GM21717 (cell line): ENCODE measurements around the gene KDM4D.
"Not testable (repeated sequence)": the region's sequence is repeated elsewhere in the genome, so short reads cannot be mapped to it uniquely, and the experiment has no call there.

ENCODE experiments used
- ATAC-seq: cut with Tn5 transposase; IDR thresholded peaks from one replicate; pipeline ENCODE4 v1.9.1; 2021; ENCODE audit warnings: mild to moderate bottlenecking, moderate library complexity; ENCODE audit not compliant: unreplicated experiment

The KDM4D gene

GRCh38 chr11:94956963-94957362 lies 16.5 kb upstream of the KDM4D start:
- no peak for ATAC-seq

- no peak for ATAC-seq
These were observed 15.3 kb upstream of the KDM4D start for GRCh38 chr11:94958121-94958696.

- ATAC-seq, result no peak
These were observed 14.3 kb upstream of the KDM4D start for GRCh38 chr11:94959179-94959578.

- no peak for ATAC-seq
These were observed 13.0 kb upstream of the KDM4D start for GRCh38 chr11:94960488-94960887.

GRCh38 chr11:94961255-94961654 lies 12.3 kb upstream of the KDM4D start:
- no peak for ATAC-seq

- no peak for ATAC-seq
These were observed 8.6 kb upstream of the KDM4D start for GRCh38 chr11:94964934-94965333.

- ATAC-seq, result no peak
These were observed 5.1 kb upstream of the KDM4D start for GRCh38 chr11:94968334-94968958.

- ATAC-seq, result no peak
These were observed 810 bp upstream of the KDM4D start for GRCh38 chr11:94972700-94973098.

- ATAC-seq, result no peak
These were observed 669 bp downstream of the KDM4D start for GRCh38 chr11:94974178-94974577.

GRCh38 chr11:94975599-94975998 lies 2.1 kb downstream of the KDM4D start:
- ATAC-seq, result no peak

- no peak for ATAC-seq
These were observed 13.9 kb downstream of the KDM4D start for GRCh38 chr11:94987378-94987777.

- ATAC-seq, result no peak
These were observed 15.2 kb downstream of the KDM4D start for GRCh38 chr11:94988748-94989147.

GRCh38 chr11:94993400-94993943 lies 20.0 kb downstream of the KDM4D start:
- ATAC-seq, result no peak

GRCh38 chr11:94997437-94997836 lies 23.9 kb downstream of the KDM4D start:
- ATAC-seq, result no peak

GRCh38 chr11:94998285-94998684 lies 24.8 kb downstream of the KDM4D start:
- no peak for ATAC-seq

- ATAC-seq, result no peak
These were observed 30.2 kb downstream of the KDM4D start for GRCh38 chr11:95003716-95004115.

- ATAC-seq, result no peak
These were observed 32.1 kb downstream of the KDM4D start for GRCh38 chr11:95005642-95006041.

GRCh38 chr11:95011376-95011775 lies 37.9 kb downstream of the KDM4D start:
- no peak for ATAC-seq

- ATAC-seq, result no peak
These were observed 40.8 kb downstream of the KDM4D start for GRCh38 chr11:95014184-95014821.

GRCh38 chr11:95016139-95016538 lies 42.6 kb downstream of the KDM4D start:
- no peak for ATAC-seq

GRCh38 chr11:95021468-95021867 lies 48.0 kb downstream of the KDM4D start:
- not testable (repeated sequence) for ATAC-seq

GRCh38 chr11:95024958-95025357 lies 51.4 kb downstream of the KDM4D start, which contains the start of gene KDM4E:
Gene KDM4E (plus strand): TSS chr11:95025258. CDS start chr11:95025558, 300 bp downstream.
- ATAC-seq, result no peak
